Body of pancreas (tissue), 4 donors: ENCODE results near the gene TSPEAR. TPM values are rescaled to one million over a fixed set of nuclear protein-coding genes. Genes with fewer than 3 reads are reported as not detected.
"Not testable (repeated sequence)": the region's sequence is repeated elsewhere in the genome, so short reads cannot be mapped to it uniquely, and the experiment has no call there.

ENCODE experiments used
- ATAC-seq: fragments of 150-250 bp; one replicate; pipeline ENCODE4 v1.9.1; 2016
- DNase-seq, 4 donors: peaks; one replicate each; pipeline ENCODE4 v3.0.0-alpha.2; 2019
- H3K27ac ChIP-seq, 4 donors: fragments of 200-600 bp; sonication (generic); 1 replicate in 3 of 4; 2 replicates in 1 of 4; pipeline versions ENCODE4 v1.5.1 to v1.6.1; 2016 to 2019; ENCODE audit warnings: mild to moderate bottlenecking in 1 of 4, mixed read lengths in 1 of 4, moderate library complexity in 1 of 4
- H3K27me3 ChIP-seq, 2 donors: fragments of 200-600 bp; sonication (generic); one replicate each; pipeline ENCODE4 v1.6.0; 2016; ENCODE audit warnings: mild to moderate bottlenecking in 1 of 2
- H3K36me3 ChIP-seq, 2 donors: fragments of 200-600 bp; sonication (generic); replicated peaks in 1 of 2; 2 replicates each; pipeline ENCODE4 v1.5.1; 2016; ENCODE audit warnings: low read depth in 2 of 2; ENCODE audit not compliant: insufficient read depth in 1 of 2
- H3K4me1 ChIP-seq: fragments of 200-600 bp; sonication (generic); one replicate; pipeline ENCODE4 v1.6.0; 2016
- H3K4me3 ChIP-seq, 2 donors: fragments of 200-600 bp; sonication (generic); 1 replicate in 1 of 2; 2 replicates in 1 of 2; pipeline ENCODE4 v1.5.1; 2016 to 2019
- H3K9me3 ChIP-seq, 3 donors: fragments of 200-600 bp; sonication (generic); 1 replicate in 2 of 3; 2 replicates in 1 of 3; pipeline ENCODE4 v1.5.1; 2016
- CTCF ChIP-seq, 7 experiments: fragments of 450-650 bp in 4 of 7; fragments of 200-600 bp in 3 of 7; sonication (generic) in 3 of 7; IDR thresholded peaks; one replicate each; pipeline ENCODE4 v1.5.1; 2016 to 2019; ENCODE audit warnings: antibody characterized with exemption in 7 of 7
- POLR2A ChIP-seq, 3 donors: fragments of 450-650 bp; IDR thresholded peaks; one replicate each; pipeline ENCODE4 v1.6.1; 2016; ENCODE audit warnings: antibody characterized with exemption in 3 of 3, mild to moderate bottlenecking in 2 of 3
- WGBS, 2 donors: methylation state at CpG; one replicate each; pipeline ENCODE4 v1.1.5; 2017; 5-methylcytosine and 5-hydroxymethylcytosine counted together
- intact Hi-C: fragments of 100-400 bp; cut with DNase I; formaldehyde crosslinking; loops from one replicate; pipeline ENCODE4 v1.15.1; 2023
- total RNA-seq, 2 donors: library from RNA; depleted of rRNA; stranded (reverse); fragments of >200 nt; gene quantifications; one replicate each; pipeline ENCODE4 v1.1.0, GENCODE V29; 2016

Gene TSPEAR
- total RNA-seq, 2 donors from 2014 or later, result 0.52 TPM; not detected in 1

- Histone ChIP-seq H3K9me3 (peaks cover 0 to 8% (median 4%) of the 10 kb centered on the region in 3 donors), H3K4me1 (no peaks in the 10 kb centered on the region), H3K27me3 (no peaks in the 10 kb centered on the region), H3K27ac (no peak within 1 kb of the TSS), H3K4me3 (no peak within 1 kb of the TSS), H3K36me3 (no peaks in the 10 kb centered on the region)
- ATAC-seq (no peak), DNase-seq (no peak)
- TF ChIP-seq POLR2A (IDR thresholded peaks at IDR 0.05) (no peak), CTCF (IDR thresholded peaks at IDR 0.05) (no peak)
- 52 to 67% methylated on average over 12 to 18 of the region's 19 CpGs for WGBS, 2 donors
- intact Hi-C loops, result no loop called here
Measured at GRCh38 chr21:44666401-44667320, 44.7 kb downstream of the TSPEAR start, which contains the start of gene KRTAP12-2. Gene KRTAP12-2, minus strand, starts transcription at chr21:44666927. Its CDS starts 41 bp downstream, at chr21:44666886.

DNA sequence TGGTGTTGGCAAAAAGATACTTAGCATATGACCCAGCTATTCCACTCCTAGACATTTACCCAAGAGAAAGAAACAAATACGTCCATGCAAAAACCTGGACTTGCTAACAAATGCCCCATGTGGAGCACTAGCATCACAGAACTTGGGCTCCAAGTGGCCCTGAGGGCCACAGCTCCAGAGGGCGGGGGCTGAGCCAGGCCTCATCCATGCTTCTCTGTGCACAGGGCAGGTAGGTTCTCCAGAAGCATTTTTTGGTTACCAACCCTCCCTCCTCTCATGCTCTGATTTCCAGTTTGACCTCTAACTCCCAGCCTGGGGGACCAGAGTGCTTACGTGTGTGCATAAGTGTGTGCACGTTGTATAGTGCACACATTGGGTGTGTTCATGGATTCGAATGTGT lies 46.7 kb downstream of the TSPEAR start:
- ATAC-seq, result no peak
- peaks cover 0 to 4% (median 0%) of the 10 kb centered on the region in 3 donors for H3K9me3 ChIP-seq
- WGBS, 2 donors, result 58 to 67% methylated on average over 4 to 5 of the region's 5 CpGs
- H3K4me1 ChIP-seq, result no peaks in the 10 kb centered on the region
- intact Hi-C loops, result no loop called here
- no peaks in the 10 kb centered on the region for H3K27me3 ChIP-seq
- no peak overlapping the region for H3K4me3 ChIP-seq
- DNase-seq, result no peak
- H3K36me3 ChIP-seq, result no peaks in the 10 kb centered on the region
- no peak overlapping the region for H3K27ac ChIP-seq
- TF ChIP-seq CTCF (IDR thresholded peaks at IDR 0.05) (no peak), POLR2A (IDR thresholded peaks at IDR 0.05) (no peak)

- WGBS, 2 donors, result 44 to 52% methylated on average over 7 of the region's 7 CpGs
- H3K27ac ChIP-seq, H3K4me1 ChIP-seq, ATAC-seq, H3K36me3 ChIP-seq, intact Hi-C loops, H3K27me3 ChIP-seq, DNase-seq, H3K4me3 ChIP-seq, H3K9me3 ChIP-seq: not testable (repeated sequence)
Measured at GRCh38 chr21:44661567-44661966, 49.8 kb downstream of the TSPEAR start.

GRCh38 chr21:44658913-44659595 lies 52.3 kb downstream of the TSPEAR start:
- Histone ChIP-seq H3K4me3 (no peak overlapping the region), H3K36me3 (no peaks in the 10 kb centered on the region), H3K27ac (no peak overlapping the region), H3K4me1 (no peaks in the 10 kb centered on the region), H3K9me3 (peaks cover 0 to 6% (median 4%) of the 10 kb centered on the region in 3 donors), H3K27me3 (no peaks in the 10 kb centered on the region)
- intact Hi-C loops, result no loop called here
- no peak for TF ChIP-seq CTCF (IDR thresholded peaks at IDR 0.05)
- TF ChIP-seq POLR2A (IDR thresholded peaks at IDR 0.05), result no peak
- DNase-seq (no peak), ATAC-seq (no peak)
- WGBS, 2 donors, result 37 to 41% methylated on average over 11 of the region's 11 CpGs

DNA sequence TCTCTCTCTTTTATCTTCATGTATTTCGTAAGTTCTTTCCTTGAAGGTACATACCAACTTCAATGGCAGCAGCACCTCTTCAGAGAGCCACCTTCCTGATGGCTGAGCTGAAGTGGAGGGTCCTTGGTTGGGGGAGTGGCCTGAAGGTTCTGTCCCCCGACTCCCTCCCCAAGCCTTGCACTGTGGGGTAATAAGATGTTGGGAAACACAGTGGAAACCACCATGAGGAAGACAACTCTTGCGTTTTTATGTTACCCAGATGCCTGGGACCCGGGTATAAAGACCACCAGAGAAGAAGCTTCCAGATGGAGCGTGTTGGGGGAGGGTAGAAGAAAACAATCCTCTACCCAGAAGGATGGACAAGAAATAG lies 52.8 kb downstream of the TSPEAR start:
- WGBS, 2 donors, result 51 to 71% methylated on average over 5 of the region's 5 CpGs
- Histone ChIP-seq H3K27ac (no peak overlapping the region), H3K4me3 (no peak overlapping the region), H3K4me1 (no peaks in the 10 kb centered on the region), H3K36me3 (no peaks in the 10 kb centered on the region), H3K9me3 (peaks cover 0 to 6% (median 4%) of the 10 kb centered on the region in 3 donors), H3K27me3 (no peaks in the 10 kb centered on the region)
- intact Hi-C loops, result no loop called here
- DNase-seq, result no peak
- ATAC-seq, result no peak
- no peak for TF ChIP-seq CTCF (IDR thresholded peaks at IDR 0.05)
- no peak for TF ChIP-seq POLR2A (IDR thresholded peaks at IDR 0.05)
